Naive thymus-derived CD4-positive, alpha-beta T cell (primary cell): ENCODE measurements around the gene FXR1. TPM values are rescaled to one million over a fixed set of nuclear protein-coding genes. Genes with fewer than 3 reads are reported as not detected.

Experiments used
- ATAC-seq: fragments of 150-1000 bp; cut with Tn5 transposase; 2 replicates; pipeline ENCODE4 v1.10.0; 2021; ENCODE audit warnings: mild to moderate bottlenecking, moderate library complexity
- CTCF ChIA-PET: fragments of 350-600 bp; sonication (Branson Sonifier 250); formaldehyde crosslinking; loops from one replicate; lab custom pipeline; 2021; ENCODE audit warnings: antibody characterized with exemption; lab: Charles Lee
- POLR2A ChIA-PET: fragments of 350-600 bp; sonication (Branson Sonifier 250); formaldehyde crosslinking; loops from one replicate; lab custom pipeline; 2021; ENCODE audit warnings: antibody characterized with exemption, inconsistent platforms; lab: Charles Lee
- DNase-seq, 9 donors: peaks; one replicate each; pipeline versions ENCODE4 v3.0.0 to v3.0.0-alpha.2; 2020 to 2022; ENCODE audit warnings: mixed read lengths in 1 of 9
- H3K27ac ChIP-seq: one replicate; pipeline ENCODE4 v1.7.0; 2013; ENCODE audit warnings: mild to moderate bottlenecking, low read depth, low read length, moderate library complexity
- H3K27me3 ChIP-seq, 2 donors: one replicate each; pipeline ENCODE4 v1.7.0; 2013; ENCODE audit warnings: low read length in 2 of 2, mild to moderate bottlenecking in 2 of 2, moderate library complexity in 2 of 2; ENCODE audit not compliant: control insufficient read depth in 2 of 2, insufficient read depth in 2 of 2
- H3K36me3 ChIP-seq, 3 experiments: 1 replicate in 2 of 3; 2 replicates in 1 of 3; pipeline ENCODE4 v1.7.0; 2013; ENCODE audit warnings: low read length in 3 of 3, mild to moderate bottlenecking in 3 of 3, moderate library complexity in 1 of 3; ENCODE audit not compliant: insufficient read depth in 3 of 3, control insufficient read depth in 2 of 3
- H3K4me1 ChIP-seq, 2 donors: one replicate each; pipeline ENCODE4 v1.7.0; 2013; ENCODE audit warnings: low read length in 2 of 2, mild to moderate bottlenecking in 2 of 2, moderate library complexity in 1 of 2; ENCODE audit not compliant: control insufficient read depth in 2 of 2, insufficient read depth in 2 of 2
- H3K4me3 ChIP-seq: 2 replicates; pipeline ENCODE4 v1.7.0; 2013; ENCODE audit warnings: mild to moderate bottlenecking, low read length
- H3K9me3 ChIP-seq, 3 experiments: 1 replicate in 2 of 3; 2 replicates in 1 of 3; pipeline ENCODE4 v1.7.0; 2013; ENCODE audit warnings: low read length in 3 of 3; ENCODE audit not compliant: control insufficient read depth in 2 of 3
- H3K27ac Mint-ChIP-seq, 9 donors: one replicate each; pipeline ENCODE4 v1.8.0; 2020 to 2022; ENCODE audit warnings: mixed read lengths in 9 of 9, mild to moderate bottlenecking in 8 of 9, moderate library complexity in 5 of 9, inconsistent platforms in 2 of 9
- H3K27me3 Mint-ChIP-seq, 5 donors: one replicate each; pipeline ENCODE4 v1.8.0; 2021 to 2022; ENCODE audit warnings: mixed read lengths in 5 of 5, mild to moderate bottlenecking in 1 of 5
- H3K36me3 Mint-ChIP-seq, 5 donors: one replicate each; pipeline ENCODE4 v1.8.0; 2020 to 2022; ENCODE audit warnings: mixed read lengths in 5 of 5, mild to moderate bottlenecking in 3 of 5, inconsistent platforms in 1 of 5
- H3K4me1 Mint-ChIP-seq, 7 donors: one replicate each; pipeline ENCODE4 v1.8.0; 2020 to 2022; ENCODE audit warnings: mixed read lengths in 7 of 7, mild to moderate bottlenecking in 3 of 7, inconsistent platforms in 1 of 7
- H3K4me3 Mint-ChIP-seq, 10 donors: one replicate each; pipeline ENCODE4 v1.8.0; 2020 to 2022; ENCODE audit warnings: mild to moderate bottlenecking in 10 of 10, mixed read lengths in 10 of 10, moderate library complexity in 6 of 10, inconsistent platforms in 2 of 10
- H3K9me3 Mint-ChIP-seq, 11 donors: one replicate each; pipeline ENCODE4 v1.8.0; 2020 to 2022; ENCODE audit warnings: mixed read lengths in 11 of 11, mild to moderate bottlenecking in 4 of 11, inconsistent platforms in 1 of 11, moderate library complexity in 1 of 11
- intact Hi-C, 2 donors: fragments of 100-400 bp; cut with micrococcal nuclease; formaldehyde crosslinking; loops; one replicate each; pipeline ENCODE4 v1.15.1; 2023
- polyA plus RNA-seq, 2 donors: library from polyadenylated mRNA; unstranded; fragments of 300-500 nt; fragmentation: Illumina TruSeq; gene quantifications; one replicate each; pipeline ENCODE4 v1.2.3, GENCODE V29; 2021
- total RNA-seq, 6 experiments: library from RNA in 5 of 6; stranded (reverse) in 5 of 6; gene quantifications; 1 replicate in 5 of 6; 2 replicates in 1 of 6; pipeline ENCODE4 v1.2.3 and lab custom pipeline; 2021 to 2026

Gene FXR1
- total and polyA plus RNA-seq, 7 experiments from 2014 or later: 53.0 to 151 (median 124) TPM

DNA sequence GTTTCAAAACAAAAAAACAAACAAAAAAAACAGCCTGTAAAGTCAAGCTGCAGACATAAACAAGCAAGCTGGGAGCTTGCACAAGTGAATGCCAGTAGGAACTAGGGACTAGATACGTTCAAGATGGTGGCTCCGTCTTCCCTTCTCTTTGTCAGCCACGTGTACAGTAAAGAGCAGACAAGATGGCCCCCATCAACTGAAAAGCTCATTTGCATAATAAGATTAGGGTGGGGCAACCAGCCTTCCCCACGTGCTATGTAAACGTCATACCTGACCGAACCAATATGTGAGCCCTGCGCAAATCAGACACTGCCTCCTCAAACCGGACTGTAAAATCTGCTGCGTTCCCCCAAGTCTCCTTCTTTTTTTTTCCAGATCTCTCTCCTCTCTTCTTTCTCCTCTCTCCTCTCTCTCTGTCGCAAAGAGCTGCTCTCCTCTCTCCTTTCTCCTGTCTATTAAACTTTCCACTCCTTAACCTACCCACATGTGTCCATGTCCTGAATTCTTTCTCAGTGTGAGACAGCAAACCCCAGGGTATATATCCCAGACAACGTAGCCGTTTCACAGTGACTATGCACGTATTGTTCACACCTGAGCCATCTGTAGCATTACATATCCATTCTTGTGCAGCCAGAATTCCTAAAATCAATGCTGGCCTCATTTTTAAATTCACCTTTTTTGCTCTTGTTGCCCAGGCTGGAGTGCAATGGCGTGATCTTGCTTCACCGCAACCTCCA lies 31.2 kb upstream of the FXR1 start:
- H3K27ac Mint-ChIP-seq: no peak overlapping the region
- Histone ChIP-seq H3K4me3 (no peak overlapping the region), H3K9me3 (no peaks in the 10 kb centered on the region), H3K4me1 (no peaks in the 10 kb centered on the region), H3K36me3 (no peaks in the 10 kb centered on the region), H3K27me3 (no peaks in the 10 kb centered on the region), H3K27ac (no peak overlapping the region)
- ChIA-PET POLR2A (no interaction called here), CTCF (no interaction called here)
- ATAC-seq: no peak
- peaks cover 0 to 2% (median under 1%) of the 10 kb centered on the region in 11 donors for H3K9me3 Mint-ChIP-seq
- peaks cover 0 to 42% (median 37%) of the 10 kb centered on the region in 5 donors for H3K27me3 Mint-ChIP-seq
- intact Hi-C loops: no loop called here
- no peaks in the 10 kb centered on the region for H3K36me3 Mint-ChIP-seq
- peaks cover 0 to 3% (median 0%) of the 10 kb centered on the region in 7 donors for H3K4me1 Mint-ChIP-seq
- H3K4me3 Mint-ChIP-seq: no peak overlapping the region
- DNase-seq: no peak

DNA sequence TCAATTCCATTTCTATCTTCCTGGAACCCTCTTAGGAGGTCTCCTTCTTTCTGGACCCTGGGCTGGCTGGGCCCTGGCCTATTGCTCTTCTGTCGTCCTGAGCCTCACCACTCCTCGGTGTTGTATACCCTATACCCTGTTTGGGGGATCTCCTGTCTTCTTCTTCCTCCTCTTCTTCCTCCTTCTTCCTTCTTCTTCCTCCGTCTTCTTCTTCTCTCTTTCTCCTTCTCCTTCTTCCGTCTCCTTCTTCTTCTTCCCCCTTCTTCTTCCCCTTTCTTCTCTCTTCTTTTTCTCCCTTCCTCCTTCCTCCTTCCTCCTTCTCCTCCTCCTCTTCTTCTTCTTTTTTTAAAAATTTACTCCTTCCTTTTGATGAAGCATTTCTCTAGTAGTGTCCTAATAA lies 30.4 kb upstream of the FXR1 start:
- peaks cover 0 to 4% (median 0%) of the 10 kb centered on the region in 7 donors for H3K4me1 Mint-ChIP-seq
- no peak for DNase-seq
- no peaks in the 10 kb centered on the region for H3K9me3 ChIP-seq
- no peaks in the 10 kb centered on the region for H3K4me1 ChIP-seq
- no peak overlapping the region for H3K27ac Mint-ChIP-seq
- no peak overlapping the region for H3K4me3 ChIP-seq
- peaks cover 0 to 38% (median 35%) of the 10 kb centered on the region in 5 donors for H3K27me3 Mint-ChIP-seq
- no peaks in the 10 kb centered on the region for H3K27me3 ChIP-seq
- no peak overlapping the region for H3K4me3 Mint-ChIP-seq
- no peaks in the 10 kb centered on the region for H3K36me3 Mint-ChIP-seq
- ATAC-seq: no peak
- CTCF ChIA-PET: no interaction called here
- POLR2A ChIA-PET: no interaction called here
- peaks cover 0 to 9% (median 4%) of the 10 kb centered on the region in 11 donors for H3K9me3 Mint-ChIP-seq
- H3K36me3 ChIP-seq: no peaks in the 10 kb centered on the region
- H3K27ac ChIP-seq: no peak overlapping the region
- intact Hi-C loops: no loop called here

DNA sequence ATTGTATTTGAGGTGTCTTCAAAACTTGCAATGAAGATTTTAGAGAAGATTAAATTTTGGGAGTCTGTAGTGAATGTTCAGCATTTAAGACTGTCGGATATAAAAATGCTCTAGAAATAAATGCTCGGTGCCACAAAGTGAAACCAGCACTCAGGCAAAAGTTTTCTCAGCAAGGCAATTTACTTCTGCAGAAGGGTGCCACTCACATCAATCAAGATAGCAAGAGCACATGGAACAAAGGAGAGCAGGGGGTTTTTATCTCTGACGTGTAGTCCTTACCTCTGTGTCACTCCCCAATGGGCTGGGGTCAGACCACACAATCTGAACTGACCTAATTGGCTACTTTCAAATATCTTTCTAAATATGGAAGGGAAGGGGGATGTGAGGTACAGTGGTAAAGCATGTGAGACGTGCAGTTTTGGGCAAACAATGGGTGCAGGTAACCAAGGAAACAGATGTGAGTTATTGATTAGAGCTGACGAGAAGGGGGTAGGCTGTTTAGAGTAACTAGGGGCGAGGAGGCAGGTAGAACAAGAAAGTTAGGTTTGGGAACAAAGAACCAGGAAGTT lies 23.4 kb upstream of the FXR1 start:
- Mint-ChIP-seq H3K36me3 (peaks cover 3 to 12% (median 4%) of the 10 kb centered on the region in 5 donors), H3K27me3 (peaks cover 0 to 19% (median 16%) of the 10 kb centered on the region in 5 donors), H3K9me3 (peaks cover 6 to 46% (median 19%) of the 10 kb centered on the region in 11 donors), H3K27ac (no peak overlapping the region), H3K4me3 (no peak overlapping the region), H3K4me1 (peaks cover 0 to 1% (median 0%) of the 10 kb centered on the region in 7 donors)
- Histone ChIP-seq H3K36me3 (no peaks in the 10 kb centered on the region), H3K4me3 (no peak overlapping the region), H3K27me3 (no peaks in the 10 kb centered on the region), H3K27ac (no peak overlapping the region), H3K4me1 (no peaks in the 10 kb centered on the region), H3K9me3 (peaks cover 0 to 13% (median 6%) of the 10 kb centered on the region in 3 experiments)
- intact Hi-C loops: no loop called here
- ChIA-PET POLR2A (no interaction called here), CTCF (no interaction called here)
- DNase-seq: no peak
- no peak for ATAC-seq

DNA sequence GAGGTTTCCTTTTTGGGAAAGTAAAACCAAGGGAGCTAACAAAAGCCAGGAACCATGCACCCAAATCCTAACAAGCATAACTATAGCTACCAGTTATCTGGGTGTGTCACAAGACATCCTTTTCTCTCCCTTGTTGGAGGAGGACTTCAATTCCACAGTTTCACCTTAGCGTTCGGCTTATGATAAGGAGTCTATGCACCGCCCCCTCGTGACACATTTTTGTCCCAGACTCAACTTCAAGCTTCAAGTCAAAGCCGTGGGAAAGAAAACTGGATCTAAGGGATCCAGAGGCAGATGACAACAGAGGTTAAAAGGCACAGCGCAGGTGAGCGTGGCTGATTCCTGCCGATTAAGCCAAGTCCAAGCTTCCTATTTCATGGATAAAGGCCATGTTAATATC lies 13.9 kb upstream of the FXR1 start:
- no peak for ATAC-seq
- no peaks in the 10 kb centered on the region for H3K4me1 Mint-ChIP-seq
- POLR2A ChIA-PET: no interaction called here

DNA sequence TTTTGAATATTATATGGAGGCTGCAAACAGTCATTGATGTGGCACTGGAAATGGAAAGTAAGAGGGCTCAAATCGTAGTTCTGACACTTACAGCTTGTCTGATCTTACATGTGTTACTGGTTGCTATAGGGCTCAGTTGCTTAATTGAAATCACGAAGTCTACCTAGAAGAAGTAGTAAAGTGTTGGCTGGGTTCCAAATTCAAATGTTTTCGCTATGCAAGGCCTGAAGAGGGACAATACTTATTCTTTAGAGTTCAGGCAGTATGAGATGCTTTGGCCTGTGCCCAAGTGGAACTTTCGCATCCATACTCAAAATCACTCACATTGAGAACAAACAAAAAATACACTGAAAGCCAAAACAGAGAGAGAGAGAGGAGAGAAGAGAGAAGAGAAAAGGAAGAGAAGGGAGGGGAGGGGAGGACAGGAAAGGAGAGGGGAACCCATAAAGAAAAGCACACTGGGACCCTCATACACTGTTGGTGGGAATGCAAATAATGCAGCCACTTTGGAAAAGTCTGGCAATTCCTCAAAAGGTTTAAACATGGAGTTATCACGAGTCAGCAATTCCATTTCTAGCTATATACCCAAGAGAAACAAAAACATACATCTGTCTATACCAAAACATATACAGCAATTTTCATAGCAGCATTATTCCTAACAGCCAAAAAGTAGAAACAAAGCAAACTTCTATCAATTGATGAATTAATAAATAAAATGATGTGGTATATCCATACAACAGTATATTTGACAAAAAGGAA lies 2.9 kb upstream of the FXR1 start:
- Mint-ChIP-seq H3K27me3 (peaks cover 0 to 2% (median 0%) of the 10 kb centered on the region in 5 donors), H3K9me3 (peaks cover 0 to 5% (median 0%) of the 10 kb centered on the region in 11 donors), H3K27ac (peak overlapping the region in 8 of 9 donors; percentile 3 to 98 (median 86)), H3K4me3 (peak overlapping the region in 6 of 10 donors; percentile 0 to 70 (median 38)), H3K4me1 (peaks cover 20 to 47% (median 43%) of the 10 kb centered on the region in 7 donors), H3K36me3 (peaks cover 0 to 4% (median 0%) of the 10 kb centered on the region in 5 donors)
- Histone ChIP-seq H3K4me1 (peaks cover 17% of the 10 kb centered on the region in 2 donors), H3K9me3 (no peaks in the 10 kb centered on the region), H3K27ac (no peak overlapping the region), H3K27me3 (no peaks in the 10 kb centered on the region), H3K36me3 (peaks cover 0 to 8% (median 0%) of the 10 kb centered on the region in 3 experiments), H3K4me3 (no peak overlapping the region)
- DNase-seq (peak in 1 of 9 donors; percentile 18), ATAC-seq (no peak)
- CTCF ChIA-PET: interaction anchor here (0.6 kb wide), 1 partner anchor 43 kb away, joined by 3 read pairs; no protein-coding TSS in a partner anchor
- POLR2A ChIA-PET: no interaction called here
- intact Hi-C loops: loop anchor here (1.0 to 5.0 kb wide), 6 partner anchors 43 to 1837 kb away; partner anchors contain the start of genes ACTL6A (in 1 of the 2), CCDC39 (in 1 of the 2), MFN1 (in 1 of the 2) and ZMAT3 (in 1 of the 2)

More for the DNA sequence above, 13.9 kb upstream of the FXR1 start:
- no peak for DNase-seq
- H3K9me3 Mint-ChIP-seq: peaks cover 0 to 19% (median 9%) of the 10 kb centered on the region in 11 donors
- Histone ChIP-seq H3K4me1 (no peaks in the 10 kb centered on the region), H3K4me3 (no peak overlapping the region), H3K27me3 (no peaks in the 10 kb centered on the region), H3K36me3 (no peaks in the 10 kb centered on the region), H3K27ac (no peak overlapping the region), H3K9me3 (peaks cover 0 to 3% (median 0%) of the 10 kb centered on the region in 3 experiments)
- CTCF ChIA-PET: no interaction called here
- intact Hi-C loops: no loop called here
- H3K27me3 Mint-ChIP-seq: peaks cover 0 to 13% (median 0%) of the 10 kb centered on the region in 5 donors
- no peak overlapping the region for H3K27ac Mint-ChIP-seq
- no peak overlapping the region for H3K4me3 Mint-ChIP-seq
- peaks cover 0 to 10% (median 3%) of the 10 kb centered on the region in 5 donors for H3K36me3 Mint-ChIP-seq

DNA sequence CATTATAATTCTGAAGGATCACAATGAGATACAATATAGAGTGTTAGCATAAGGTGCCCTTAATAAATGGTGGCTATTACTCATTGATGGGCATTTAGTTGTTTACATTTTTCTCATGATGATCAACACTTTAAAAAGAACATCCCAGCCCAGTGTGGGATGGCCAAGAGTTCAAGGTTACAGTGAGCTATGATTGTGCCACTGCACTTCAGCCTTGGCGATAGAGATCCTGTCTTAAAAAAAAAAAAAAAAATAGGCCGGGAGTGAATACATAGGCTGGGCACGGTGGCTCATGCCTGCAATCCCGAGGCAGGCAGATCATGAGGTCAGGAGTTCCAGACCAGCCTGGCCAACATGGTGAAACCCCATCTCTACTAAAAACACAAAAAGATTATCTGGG lies 1.6 kb upstream of the FXR1 start:
- ChIA-PET CTCF (no interaction called here), POLR2A (interaction anchor here (3.3 to 4.4 kb wide), 2 partner anchors 79 to 309 kb away, joined by 27 to 42 read pairs; partner anchors contain the start of genes DNAJC19 and TTC14)
- Histone ChIP-seq H3K27ac (peak overlapping the region; percentile 3), H3K36me3 (peaks cover 0 to 8% (median 0%) of the 10 kb centered on the region in 3 experiments), H3K4me1 (peaks cover 17 to 25% of the 10 kb centered on the region in 2 donors), H3K9me3 (no peaks in the 10 kb centered on the region), H3K27me3 (no peaks in the 10 kb centered on the region), H3K4me3 (no peak overlapping the region)
- peak overlapping the region in 8 of 9 donors; percentile 14 to 99 (median 96) for H3K27ac Mint-ChIP-seq
- ATAC-seq (no peak), DNase-seq (no peak)
- H3K4me1 Mint-ChIP-seq: peaks cover 31 to 60% (median 56%) of the 10 kb centered on the region in 7 donors
- intact Hi-C loops: loop anchor here (5.0 kb wide), 5 partner anchors 41 to 1839 kb away; partner anchors contain the start of genes ACTL6A (in 1 of the 2), CCDC39 (in 1 of the 2), ZMAT3 (in 1 of the 2) and ZNF639 (in 1 of the 2)
- peak overlapping the region in 8 of 10 donors; percentile 16 to 96 (median 66) for H3K4me3 Mint-ChIP-seq
- peaks cover 0 to 4% (median 0%) of the 10 kb centered on the region in 11 donors for H3K9me3 Mint-ChIP-seq
- H3K36me3 Mint-ChIP-seq: peaks cover 0 to 8% (median 4%) of the 10 kb centered on the region in 5 donors
- no peaks in the 10 kb centered on the region for H3K27me3 Mint-ChIP-seq
